HCEC 1CT (cell line): ENCODE data around the gene LRRC2.
"Not testable (repeated sequence)": the region's sequence is repeated elsewhere in the genome, so short reads cannot be mapped to it uniquely, and the experiment has no call there.

Experiments used
- DNase-seq: peaks from one replicate; pipeline ENCODE4 v3.0.0-alpha.2; 2017

LRRC2 gene

DNA sequence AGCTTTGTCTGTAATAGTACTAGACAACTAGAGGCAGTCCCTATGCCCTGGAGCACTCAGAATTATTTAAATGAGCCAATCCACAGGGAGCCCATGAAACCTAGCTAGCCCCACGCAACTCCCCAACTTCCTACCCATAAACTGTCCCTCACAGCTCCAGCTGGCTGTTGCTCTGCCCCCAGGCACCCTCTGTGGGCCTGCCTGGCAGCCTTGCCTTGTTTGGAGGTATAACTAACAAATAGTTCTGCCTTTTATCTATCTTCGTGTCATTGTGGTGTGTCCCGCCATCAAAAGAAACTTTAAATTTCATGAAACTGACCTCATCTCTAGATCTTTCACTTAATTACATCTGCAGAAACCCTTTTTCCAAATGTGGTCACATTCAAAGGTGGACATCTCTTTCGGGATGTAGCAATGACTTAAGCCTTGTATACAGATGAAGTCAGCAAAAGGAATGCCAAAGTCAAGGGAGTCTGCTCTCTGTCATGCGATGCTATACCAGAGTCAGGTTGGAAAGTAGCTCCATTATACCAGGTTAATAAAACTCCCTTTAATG is 70.1 kb downstream of the LRRC2 start:
- peak; percentile 91 for DNase-seq

DNA sequence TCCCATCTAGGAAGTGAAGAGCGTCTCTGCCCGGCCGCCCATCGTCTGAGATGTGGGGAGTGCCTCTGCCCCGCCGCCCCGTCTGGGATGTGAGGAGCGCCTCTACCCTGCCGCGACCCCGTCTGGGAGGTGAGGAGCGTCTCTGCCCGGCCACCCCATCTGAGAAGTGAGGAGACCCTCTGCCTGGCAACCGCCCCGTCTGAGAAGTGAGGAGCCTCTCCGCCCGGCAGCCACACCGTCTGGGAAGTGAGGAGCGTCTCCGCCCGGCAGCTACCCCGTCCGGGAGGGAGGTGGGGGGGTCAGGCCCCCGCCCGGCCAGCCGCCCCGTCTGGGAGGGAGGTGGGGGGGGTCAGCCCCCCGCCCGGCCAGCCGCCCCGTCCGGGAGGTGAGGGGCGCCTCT is 71.6 kb downstream of the LRRC2 start:
- not testable (repeated sequence) for DNase-seq

DNA sequence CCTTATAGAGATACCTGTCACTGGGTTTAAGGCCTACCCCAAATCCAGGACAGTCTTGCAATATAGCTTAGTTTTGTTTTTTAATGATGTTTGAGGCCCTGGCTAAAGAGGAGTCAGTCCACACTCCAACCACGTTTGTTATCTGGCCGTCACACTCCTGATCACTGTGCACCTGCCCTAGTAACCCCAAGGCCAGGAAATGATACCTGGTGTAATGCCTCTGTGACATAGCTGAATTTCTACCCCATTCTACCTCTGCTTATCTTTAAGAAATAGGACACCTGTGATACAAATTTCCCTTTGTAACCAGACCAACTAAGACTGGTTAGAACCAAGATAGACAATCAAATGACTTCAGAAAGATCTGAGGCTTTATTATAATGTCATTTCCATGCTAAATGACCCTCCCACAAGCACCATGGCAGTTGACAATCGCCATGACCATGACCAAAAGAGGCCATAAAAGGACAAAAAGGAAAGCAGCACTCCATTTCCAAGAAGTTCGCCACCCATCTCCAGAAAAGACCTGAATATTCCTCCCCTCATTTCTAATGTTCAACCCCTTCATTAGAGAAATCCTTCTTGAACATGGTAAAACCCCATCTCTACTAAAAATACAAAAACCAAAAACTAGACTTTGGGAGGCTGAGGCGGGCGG is 73.1 kb downstream of the LRRC2 start:
- no peak for DNase-seq

DNA sequence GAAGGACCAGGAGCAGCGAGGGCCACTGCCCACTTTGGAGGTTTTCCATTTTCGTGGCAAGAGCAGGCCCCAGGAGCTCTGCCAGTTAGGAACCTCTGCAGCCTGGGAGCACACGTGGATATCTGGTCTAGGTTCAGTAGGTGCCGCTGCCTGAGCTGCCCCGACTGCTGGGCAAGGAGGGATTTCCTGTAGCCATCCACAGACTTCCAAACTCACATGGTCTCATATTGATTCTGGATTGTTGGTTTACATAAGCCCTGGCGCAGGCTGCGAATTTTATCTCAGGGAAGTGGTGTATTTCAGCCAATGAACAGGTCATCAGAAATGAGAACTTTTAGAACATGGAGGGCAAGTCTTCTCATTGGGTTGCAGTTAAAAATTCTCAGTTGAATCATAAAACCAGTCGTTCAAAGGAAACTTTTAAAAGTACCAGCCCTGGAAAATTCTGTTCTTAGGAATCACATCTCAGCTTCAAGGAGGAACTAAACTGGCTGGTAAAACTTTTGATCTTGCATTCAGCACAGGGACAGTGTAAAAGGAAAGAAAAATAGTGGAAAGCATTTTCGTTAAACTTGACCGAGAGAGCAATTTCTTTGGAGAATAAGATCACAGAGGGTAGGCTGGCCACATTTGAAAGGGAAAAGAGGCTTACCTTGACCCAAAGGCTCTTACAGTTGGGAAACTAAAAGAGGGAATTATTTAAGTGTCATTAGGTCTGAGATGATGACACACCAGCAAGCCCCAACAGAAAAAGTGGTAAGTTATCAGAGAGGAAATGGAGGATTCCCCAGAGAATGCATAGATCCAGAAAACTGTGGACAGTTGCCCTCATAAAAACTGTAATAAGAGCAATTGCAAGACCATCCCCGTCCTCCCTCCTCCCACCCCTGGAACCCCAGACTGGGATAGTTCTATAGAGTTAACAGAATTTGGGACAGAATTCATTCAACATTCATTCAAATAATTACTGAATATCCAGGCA is 74.7 kb downstream of the LRRC2 start:
- no peak for DNase-seq

DNA sequence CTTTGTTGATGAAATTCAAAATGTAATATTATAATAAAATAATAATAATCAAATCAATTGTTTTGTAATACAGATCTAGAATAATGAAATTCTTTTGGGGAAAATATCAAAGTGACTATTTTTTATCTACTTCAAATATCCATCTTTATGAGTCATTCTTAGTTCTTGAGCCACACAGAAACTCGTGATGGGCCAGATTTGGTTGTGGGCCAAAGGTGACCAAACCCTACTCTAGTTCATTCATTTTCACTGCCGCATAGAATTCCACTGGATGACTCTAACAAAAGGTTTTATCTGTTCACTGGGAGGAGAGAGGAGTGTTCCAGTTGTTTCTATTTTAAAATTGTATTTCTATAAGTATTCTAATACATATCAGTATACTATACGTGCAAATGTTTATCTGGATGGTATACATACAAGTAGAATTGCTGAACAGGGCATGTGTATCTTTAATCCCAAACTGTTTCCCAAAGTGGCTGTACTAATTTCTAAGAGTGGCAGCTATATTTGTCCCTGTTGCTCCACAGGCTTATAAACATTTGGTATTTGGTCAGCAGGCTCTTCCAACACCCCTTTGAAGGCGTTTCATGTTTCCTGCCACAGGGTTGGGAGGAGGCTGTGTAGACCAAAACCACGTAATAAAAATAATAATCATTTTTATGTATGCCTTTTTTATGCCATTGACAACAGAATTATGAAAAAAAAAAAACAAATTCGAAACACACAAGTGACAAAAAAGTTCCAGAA is 75.6 kb downstream of the LRRC2 start:
- peak; percentile 74 for DNase-seq

DNA sequence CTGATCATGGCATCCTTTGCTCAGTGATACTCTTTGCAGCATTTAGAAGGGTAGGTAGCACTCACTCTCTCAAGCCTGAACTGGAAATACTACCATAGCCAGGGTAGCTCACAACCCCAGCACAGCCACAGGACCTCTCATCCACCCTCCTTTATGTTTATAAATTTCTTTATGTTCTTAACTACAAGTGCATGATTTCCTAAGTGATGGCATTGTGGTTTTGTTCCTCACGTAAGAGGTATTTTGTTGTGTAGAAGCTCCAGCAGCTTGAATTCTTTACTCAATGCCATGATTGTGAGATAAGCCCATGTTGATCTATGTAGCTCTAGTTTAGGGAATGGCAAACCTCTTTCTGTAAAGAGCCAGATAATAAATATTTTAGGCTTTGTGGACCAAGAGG is 76.2 kb downstream of the LRRC2 start:
- peak; percentile 77 for DNase-seq

DNA sequence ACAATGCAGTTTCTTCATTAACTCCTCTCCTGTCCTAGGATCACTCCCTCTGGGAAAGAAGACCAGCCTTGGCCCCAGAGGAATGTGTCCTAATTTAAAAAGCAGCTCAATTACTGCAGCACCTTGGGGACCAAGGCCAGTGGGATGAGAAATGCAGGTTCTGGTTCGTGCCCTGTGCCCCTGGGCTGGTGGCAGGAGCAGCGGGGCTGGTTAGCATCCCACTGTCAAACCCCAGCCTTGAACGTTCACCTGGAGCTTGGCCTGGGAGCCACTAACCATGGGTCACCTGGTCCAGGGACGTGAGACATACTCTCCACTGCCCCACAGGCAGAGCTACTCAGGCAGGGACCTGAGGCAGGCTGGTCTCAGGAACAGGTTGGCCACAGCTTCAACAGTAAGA is 76.7 kb downstream of the LRRC2 start:
- no peak for DNase-seq

DNA sequence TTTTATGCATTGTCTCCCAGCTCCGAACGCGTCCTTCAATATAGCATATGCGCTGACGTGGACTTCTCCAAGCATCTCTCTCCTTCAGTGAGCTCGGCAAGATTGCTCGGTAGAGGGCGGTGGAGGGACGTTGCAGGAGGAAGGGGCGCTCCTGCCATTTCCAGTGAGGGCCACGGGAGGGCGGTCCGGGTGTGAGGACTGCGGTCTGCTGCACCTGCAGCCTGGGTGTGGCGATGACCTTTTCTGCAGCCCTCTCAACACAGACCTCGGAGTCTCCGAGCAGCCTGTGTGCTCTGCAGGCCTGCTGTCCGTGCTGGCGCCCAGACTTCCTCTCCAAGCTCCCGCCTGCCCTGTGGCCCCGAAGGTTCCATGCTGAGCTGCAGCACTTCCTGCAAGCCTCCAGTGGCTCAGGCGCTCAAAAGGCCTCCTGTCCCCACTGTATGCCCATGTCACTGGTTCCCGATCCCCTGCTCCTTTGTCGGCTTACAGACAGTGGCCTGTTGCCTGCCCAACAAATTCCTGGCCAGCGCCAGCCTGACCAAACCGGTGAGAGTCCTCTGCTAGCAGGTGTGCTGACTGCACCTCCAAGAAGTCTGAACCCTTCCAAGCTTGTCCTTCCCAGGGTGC is 77.3 kb downstream of the LRRC2 start:
- peak; percentile 81 for DNase-seq

DNA sequence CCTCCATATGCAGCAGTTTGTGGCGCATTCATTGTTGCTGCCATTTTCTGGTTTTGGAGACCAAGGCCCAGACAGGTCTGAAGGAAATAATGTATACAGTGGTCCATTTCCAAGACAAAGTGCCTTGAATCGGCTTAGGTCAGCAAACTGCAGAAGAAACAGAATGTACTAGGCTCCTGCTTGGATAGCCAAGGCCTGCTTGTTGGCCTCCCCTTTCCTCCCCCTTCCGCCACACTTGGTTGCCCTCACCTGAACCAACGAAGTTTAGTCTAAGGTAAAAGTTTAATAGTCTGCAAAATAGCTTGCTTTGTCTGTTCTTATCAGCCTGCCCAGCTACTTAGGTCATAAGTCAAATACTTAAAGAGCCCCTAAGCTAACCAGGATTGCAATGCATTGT is 80.3 kb downstream of the LRRC2 start:
- DNase-seq = no peak

DNA sequence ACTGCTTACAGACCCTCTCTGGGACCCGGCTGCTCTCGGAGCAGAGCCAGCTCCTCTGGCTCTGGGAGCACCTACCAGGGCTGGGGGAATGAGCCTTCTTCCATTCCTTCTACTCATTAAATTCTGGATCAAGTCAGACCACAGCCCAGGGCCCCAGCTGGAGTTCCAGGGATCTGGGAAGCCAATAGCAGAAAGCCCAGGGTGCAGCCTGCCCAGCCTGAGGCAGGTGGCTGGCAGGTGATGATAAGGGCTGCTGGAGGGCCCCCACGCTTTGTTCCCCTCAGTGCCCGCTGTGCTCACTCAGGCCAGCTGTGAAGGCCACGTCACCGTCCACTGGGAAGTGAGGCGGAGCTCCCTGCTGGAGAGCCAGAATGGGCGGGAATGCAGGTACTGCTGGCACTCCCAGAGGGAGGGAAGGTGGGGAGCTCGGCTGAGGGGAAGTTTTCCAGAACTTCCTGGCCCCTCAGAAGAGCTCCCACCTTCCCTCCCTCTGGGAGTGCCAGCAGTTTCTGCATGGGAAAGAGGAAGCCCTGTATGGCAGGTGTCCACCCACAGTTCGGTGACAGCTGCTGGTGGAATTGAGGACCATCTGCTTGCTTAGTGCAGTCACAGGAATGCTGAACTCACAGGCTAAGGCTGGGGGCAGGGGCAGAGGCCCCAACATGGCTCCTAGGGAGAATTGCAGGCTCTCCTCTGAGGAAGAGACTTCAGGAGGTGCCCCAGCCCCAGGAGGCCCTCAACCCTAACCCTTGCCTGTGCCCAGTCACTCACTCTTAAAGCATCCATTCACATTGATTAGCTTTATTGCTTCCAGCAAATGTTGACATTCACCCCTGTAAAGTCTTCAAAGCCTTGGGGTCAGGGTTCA is 81.0 kb downstream of the LRRC2 start:
- no peak for DNase-seq

DNA sequence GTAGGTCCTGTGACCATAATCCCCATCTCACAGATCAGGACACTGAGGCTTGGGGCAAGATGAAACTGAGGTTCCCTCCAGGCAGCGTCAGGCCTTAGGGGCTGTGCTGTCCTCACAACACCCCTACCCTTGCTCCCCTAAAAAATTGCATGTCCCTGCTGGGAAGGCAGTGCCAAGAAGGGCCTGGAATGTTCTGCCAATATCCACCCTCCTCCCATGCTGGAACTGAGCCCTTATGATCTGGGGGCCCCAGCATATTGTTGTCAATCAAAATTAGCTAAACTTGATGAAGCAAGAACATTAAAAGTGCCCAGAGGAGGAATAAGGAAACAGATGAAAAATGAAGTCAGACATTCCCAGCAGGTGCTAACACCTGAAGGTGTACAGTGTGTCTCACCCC is 81.7 kb downstream of the LRRC2 start:
- no peak for DNase-seq

DNA sequence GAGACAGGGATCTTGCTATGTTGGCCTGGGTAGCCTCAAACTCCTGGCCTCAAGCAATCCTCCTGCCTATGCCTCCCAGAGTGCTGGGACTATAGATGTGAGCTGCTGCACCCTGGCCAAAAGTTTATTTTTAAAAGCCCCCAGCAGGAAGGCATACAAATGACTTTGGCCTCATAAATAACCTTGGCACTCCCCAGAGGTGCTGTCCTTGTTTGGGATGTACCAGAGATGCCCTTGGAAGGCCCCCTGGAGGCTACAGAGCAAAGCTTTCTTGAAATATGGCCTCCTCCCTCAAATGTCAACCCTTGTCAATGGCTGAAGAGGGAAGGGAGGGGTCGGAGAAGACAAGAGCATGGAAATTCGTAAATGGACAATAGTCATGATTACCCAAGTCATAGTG is 82.3 kb downstream of the LRRC2 start:
- no peak for DNase-seq

DNA sequence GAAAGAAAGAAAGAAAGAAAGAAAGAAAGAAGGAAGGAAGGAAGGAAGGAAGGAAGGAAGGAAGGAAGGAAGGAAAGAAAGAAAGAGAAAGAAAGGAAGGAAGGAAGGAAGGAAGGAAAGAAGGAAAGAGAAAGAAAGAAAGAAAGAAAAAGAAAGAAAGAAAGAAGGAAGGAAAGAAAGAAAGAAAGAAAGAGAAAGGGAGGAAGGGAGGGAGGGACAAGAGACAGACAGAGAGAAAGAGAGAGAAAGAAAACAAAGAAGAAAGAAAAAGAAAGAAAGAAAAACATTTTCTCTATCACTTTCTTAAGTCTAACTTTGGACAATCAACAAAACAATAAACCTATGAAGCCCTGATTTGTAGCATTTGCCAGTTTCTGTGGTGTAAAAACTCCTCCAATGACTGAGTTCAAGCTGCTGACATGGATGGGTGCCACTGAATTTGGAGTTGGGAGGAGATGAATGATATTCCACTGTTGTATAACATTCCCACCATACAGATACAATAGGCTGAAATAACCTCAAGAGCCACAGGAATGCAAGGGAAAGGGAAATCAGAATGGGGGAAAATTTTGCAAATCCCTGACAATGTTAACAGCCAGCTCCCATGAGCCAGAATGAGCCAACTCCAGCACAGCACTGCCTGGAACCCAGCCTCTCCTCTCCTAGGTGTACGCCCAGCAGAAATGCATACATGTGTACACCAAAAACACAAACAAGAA is 83.3 kb downstream of the LRRC2 start:
- DNase-seq = peak; percentile 62

DNA sequence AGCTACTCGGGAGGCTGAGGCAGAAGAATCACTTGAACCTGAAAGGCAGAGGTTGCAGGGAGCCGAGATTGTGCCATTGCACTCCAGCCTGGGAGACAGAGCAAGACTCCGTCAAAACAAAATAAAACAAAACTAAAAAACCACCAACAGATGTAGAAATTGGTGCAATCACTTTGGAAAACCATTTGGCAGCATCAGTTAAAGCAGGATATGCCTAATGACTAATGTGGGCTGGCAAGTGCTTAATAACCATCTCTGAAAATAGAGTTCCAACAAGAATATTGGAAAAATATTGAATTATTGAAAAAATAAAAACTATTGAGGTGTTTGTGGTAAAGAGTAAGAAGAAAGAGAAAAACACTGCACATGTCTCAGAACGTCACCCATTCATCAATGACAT is 84.5 kb downstream of the LRRC2 start:
- no peak for DNase-seq

DNA sequence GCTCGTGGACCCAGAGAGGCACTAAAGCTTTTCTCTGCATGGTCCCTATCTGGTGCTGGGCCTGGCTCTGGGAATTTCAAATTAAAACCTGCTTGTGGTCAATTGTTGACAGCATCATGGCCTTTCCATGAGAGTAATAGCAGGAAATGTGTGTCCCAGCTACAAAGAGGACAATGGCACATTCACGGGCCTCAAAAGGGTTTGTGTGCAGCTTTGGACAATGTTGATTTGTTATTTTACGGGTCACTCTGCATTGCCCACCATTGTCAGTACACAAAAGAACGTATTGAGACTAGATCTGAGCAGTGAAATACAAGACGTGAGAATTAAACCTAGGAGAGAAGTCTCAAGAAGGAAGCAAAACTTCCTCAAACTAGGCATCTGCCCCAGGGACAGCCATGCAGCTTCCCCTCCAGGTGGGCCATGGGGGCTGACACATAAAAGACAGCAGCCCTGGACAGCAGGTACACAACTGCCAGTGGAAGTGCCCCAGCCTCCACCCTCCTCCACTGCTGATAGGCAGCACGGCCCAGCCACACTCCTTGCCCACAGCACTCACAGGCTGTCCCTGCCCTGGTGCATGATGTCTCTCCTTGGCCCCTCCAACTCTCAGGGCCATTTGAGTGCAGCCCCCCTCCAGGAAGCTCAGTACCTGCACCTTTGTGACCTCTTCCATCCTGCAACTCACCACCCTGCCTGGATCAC is 85.5 kb downstream of the LRRC2 start:
- DNase-seq = no peak

DNA sequence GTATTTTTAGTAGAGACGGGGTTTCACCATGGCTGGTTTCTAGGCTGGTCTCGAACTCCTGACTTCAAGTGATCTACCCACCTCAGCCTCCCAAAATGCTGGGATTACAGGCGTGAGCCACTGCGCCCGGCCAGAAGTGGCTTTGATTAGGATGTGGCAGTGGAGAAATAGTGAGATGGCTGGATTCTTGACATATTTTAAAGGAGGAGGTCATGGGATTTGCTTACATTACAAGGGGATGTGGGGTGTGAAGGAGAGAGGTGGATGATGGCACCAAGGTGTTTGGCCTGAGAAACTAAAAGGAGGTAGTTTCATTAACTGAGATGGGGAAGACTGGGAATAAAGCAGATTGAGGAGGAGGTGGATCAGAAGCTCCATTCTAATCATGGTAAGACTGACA is 86.4 kb downstream of the LRRC2 start:
- no peak for DNase-seq

DNA sequence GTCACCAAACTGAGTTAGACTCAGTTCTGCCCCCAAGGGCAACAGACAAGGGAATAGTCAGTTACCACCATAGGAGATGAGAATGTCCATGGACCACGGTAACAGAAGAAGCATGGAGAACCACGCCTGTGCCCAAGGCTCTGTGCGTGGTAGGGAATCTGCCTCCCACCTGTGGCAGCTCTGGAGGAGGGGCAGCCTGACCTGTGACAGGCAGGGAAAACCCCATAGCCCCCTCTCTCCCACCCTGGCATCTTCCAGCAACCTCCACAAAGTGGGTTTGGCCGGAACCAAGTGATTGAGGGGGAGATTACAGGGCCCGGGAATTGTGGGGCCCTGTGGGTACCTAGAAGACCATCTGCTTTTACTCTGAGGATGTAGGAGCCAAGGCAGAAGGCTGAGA is 87.1 kb downstream of the LRRC2 start:
- DNase-seq = no peak

DNA sequence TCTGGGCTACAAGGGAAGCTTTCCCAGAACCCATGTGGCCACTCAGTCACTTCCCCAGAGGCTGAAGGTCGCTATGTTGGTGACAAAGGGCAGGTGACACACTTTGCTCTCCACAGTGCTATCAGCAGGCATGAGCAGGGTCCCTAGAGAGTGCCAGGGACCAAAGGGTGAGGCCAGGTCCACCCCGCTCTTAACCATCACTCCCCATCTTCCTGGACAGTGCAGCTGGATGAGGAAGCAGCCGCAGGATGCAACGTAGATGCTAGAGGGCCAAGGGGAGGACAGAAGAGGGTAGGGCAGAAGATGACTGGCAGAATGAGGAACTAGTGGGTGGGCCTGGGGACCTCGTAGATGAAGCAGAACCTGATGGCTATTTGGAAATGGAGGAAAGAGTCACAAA is 87.8 kb downstream of the LRRC2 start:
- DNase-seq = no peak

DNA sequence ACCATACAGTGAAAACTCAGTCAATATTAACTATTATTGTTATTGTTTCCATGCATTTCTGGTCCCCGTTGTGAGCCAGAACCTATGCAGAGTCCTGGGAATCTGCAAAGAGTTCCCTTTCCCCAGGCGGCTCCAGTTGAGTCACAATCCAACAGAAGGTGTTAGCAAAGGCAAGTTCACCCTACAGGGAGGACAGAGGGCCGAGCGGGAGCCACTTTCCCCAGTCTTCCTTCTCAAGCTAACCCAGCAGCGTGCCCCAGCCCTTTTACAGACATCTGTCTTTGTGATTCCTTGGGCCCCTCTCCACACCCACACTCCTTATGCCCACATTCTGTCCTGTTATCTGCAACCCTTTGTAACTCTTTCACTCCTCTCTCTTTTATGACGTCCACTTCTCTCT is 88.3 kb downstream of the LRRC2 start:
- no peak for DNase-seq

DNA sequence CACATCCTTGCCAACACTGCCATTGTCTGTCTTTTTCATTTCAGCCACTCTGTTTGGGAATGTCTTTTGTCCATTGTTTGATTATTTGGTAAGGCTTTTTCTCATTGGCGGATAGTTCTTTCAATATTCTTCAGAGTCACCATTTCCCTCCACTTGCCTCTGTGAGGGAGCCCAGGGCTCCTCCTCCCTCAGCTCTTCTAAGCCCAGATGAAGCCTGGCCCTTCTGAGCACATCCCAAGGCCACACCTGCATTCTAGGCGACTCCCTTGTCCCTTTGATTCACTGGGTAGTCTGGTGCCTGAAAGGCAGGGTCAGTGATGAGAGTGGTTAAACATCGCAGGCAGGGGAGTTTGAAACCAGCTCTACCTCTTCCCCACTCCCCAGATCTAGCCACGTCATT is 89.0 kb downstream of the LRRC2 start:
- no peak for DNase-seq
